Measurements from ENCODE around the gene SORL1. TPM values are rescaled to one million over a fixed set of nuclear protein-coding genes. Genes with fewer than 3 reads are reported as not detected.

SORL1 gene
- total and polyA plus RNA-seq, 2 donors from 2014 or later, result 15.2 to 74.2 TPM

DNA sequence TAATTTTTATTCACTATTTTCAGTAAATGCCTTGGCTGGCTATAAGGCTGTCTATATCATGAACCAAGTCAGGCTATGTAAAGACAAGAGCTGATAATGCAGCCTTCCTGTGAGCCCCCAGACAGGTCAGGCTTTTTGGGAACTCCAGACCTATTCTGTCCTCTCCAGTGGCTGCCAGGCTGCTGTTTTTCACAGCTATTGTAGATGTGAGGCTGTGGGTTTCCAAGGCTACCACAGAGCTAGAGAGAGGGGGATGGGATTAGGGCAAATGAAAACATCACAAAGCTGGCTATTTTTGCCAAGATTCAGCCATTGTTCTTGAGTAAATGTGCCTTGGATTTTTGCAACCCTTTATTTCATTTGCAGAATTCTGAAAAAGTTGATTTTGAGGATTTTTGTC lies 56.3 kb downstream of the SORL1 start:
- no peak for FAIRE-seq
- H3K4me1 ChIP-seq (ENCODE audit: control insufficient read depth in 2 of 3, insufficient read depth in 2 of 3, low read depth in 1 of 3, low read length in 3 of 3), result no peaks in the 10 kb centered on the region
- TF ChIP-seq, protein P1, sequence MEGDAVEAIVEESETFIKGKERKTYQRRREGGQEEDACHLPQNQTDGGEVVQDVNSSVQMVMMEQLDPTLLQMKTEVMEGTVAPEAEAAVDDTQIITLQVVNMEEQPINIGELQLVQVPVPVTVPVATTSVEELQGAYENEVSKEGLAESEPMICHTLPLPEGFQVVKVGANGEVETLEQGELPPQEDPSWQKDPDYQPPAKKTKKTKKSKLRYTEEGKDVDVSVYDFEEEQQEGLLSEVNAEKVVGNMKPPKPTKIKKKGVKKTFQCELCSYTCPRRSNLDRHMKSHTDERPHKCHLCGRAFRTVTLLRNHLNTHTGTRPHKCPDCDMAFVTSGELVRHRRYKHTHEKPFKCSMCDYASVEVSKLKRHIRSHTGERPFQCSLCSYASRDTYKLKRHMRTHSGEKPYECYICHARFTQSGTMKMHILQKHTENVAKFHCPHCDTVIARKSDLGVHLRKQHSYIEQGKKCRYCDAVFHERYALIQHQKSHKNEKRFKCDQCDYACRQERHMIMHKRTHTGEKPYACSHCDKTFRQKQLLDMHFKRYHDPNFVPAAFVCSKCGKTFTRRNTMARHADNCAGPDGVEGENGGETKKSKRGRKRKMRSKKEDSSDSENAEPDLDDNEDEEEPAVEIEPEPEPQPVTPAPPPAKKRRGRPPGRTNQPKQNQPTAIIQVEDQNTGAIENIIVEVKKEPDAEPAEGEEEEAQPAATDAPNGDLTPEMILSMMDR (IDR thresholded peaks at IDR 0.05; ENCODE audit: borderline replicate concordance, extremely low read depth, insufficient read depth), result no peak
- H3K27ac ChIP-seq (ENCODE audit: low read depth in 2 of 2, low read length in 2 of 2), result no peak overlapping the region
- H3K9me3 ChIP-seq (ENCODE audit: control insufficient read depth in 2 of 3, insufficient read depth in 1 of 3, low read length in 3 of 3), result peaks cover 0 to 5% (median 0%) of the 10 kb centered on the region in 3 donors
- H3K27me3 ChIP-seq (ENCODE audit: control insufficient read depth, insufficient read depth, low read length), result no peaks in the 10 kb centered on the region
- no peak overlapping the region for H3K4me3 ChIP-seq (ENCODE audit: low read length in 3 of 3)
- intact Hi-C loops (cut with DNase I), result no loop called here
- no peak for DNase-seq
- peaks cover 0 to 10% (median 0%) of the 10 kb centered on the region in 3 donors for H3K36me3 ChIP-seq (ENCODE audit: control insufficient read depth in 2 of 3, insufficient read depth in 3 of 3, low read length in 3 of 3)
- H3K9ac ChIP-seq (ENCODE audit: low read length in 3 of 3), result no peak overlapping the region

- no peak overlapping the region for H3K9ac ChIP-seq (ENCODE audit: low read length in 3 of 3)
- no peak overlapping the region for H3K27ac ChIP-seq (ENCODE audit: low read depth in 2 of 2, low read length in 2 of 2)
- TF ChIP-seq, protein P1 (IDR thresholded peaks at IDR 0.05; ENCODE audit: borderline replicate concordance, extremely low read depth, insufficient read depth), result no peak
- H3K4me3 ChIP-seq (ENCODE audit: low read length in 3 of 3), result no peak overlapping the region
- FAIRE-seq (no peak), DNase-seq (no peak)
- H3K9me3 ChIP-seq (ENCODE audit: control insufficient read depth in 2 of 3, insufficient read depth in 1 of 3, low read length in 3 of 3), result peaks cover 0 to 5% (median 0%) of the 10 kb centered on the region in 3 donors
- no peaks in the 10 kb centered on the region for H3K4me1 ChIP-seq (ENCODE audit: control insufficient read depth in 2 of 3, insufficient read depth in 2 of 3, low read depth in 1 of 3, low read length in 3 of 3)
- H3K27me3 ChIP-seq (ENCODE audit: control insufficient read depth, insufficient read depth, low read length), result no peaks in the 10 kb centered on the region
- intact Hi-C loops (cut with DNase I), result no loop called here
- peaks cover 0 to 12% (median 0%) of the 10 kb centered on the region in 3 donors for H3K36me3 ChIP-seq (ENCODE audit: control insufficient read depth in 2 of 3, insufficient read depth in 3 of 3, low read length in 3 of 3)
Observed at GRCh38 chr11:121510438-121510837, 58.3 kb downstream of the SORL1 start.

DNA sequence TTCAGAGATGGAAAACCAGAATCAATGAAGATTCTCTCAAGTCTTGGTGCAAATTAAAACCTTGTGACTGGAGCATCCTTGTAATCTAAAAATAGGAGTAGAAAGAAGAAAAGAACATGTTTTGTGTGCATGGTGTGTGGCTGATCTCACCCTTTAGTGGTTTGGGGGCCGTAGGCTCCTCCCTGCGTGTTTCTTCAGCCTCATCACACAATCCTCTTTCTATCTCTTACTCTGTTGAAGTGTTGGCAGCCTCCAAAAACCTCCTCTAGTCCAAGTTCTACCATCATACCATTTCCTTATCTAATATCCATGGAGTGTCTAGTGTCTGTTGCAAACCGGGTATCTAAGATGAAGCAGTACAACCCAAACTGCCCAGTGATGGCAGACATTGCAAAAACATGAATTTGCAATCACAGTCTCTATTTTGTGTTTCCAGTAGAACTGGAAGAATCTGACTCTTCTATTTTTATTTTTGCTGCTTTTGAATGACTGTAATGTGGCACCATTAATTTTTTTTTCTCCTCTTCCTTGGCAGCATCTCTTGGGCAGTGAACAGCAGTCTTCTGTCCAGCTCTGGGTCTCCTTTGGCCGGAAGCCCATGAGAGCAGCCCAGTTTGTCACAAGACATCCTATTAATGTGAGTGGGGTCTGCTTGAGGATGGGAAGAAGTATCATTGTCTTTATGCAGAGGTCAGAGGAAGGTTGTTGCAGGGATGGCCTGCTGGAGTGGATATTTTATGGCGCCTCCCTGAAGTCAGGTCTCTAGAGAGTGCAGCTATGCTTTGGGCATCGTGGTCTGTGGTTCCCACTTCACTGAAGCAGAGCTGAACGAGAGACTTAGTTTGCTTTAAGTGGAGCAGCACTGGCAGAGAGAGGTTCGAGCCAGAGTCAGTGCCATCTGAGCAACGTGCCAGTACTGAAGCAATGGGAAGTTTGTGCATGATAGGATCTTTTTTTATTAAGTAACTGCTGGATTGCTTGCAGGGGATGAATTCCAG lies 60.7 kb downstream of the SORL1 start:
- no peak for FAIRE-seq
- Histone ChIP-seq H3K36me3 (ENCODE audit: control insufficient read depth in 2 of 3, insufficient read depth in 3 of 3, low read length in 3 of 3) (peaks cover 0 to 12% (median 2%) of the 10 kb centered on the region in 3 donors), H3K4me3 (ENCODE audit: low read length in 3 of 3) (no peak overlapping the region)

More for the DNA sequence above, 60.7 kb downstream of the SORL1 start:
- H3K4me1 ChIP-seq (ENCODE audit: control insufficient read depth in 2 of 3, insufficient read depth in 2 of 3, low read depth in 1 of 3, low read length in 3 of 3), result no peaks in the 10 kb centered on the region
- intact Hi-C loops (cut with DNase I), result no loop called here
- H3K27ac ChIP-seq (ENCODE audit: low read depth in 2 of 2, low read length in 2 of 2), result no peak overlapping the region
- DNase-seq, result no peak
- no peaks in the 10 kb centered on the region for H3K9me3 ChIP-seq (ENCODE audit: control insufficient read depth in 2 of 3, insufficient read depth in 1 of 3, low read length in 3 of 3)
- H3K9ac ChIP-seq (ENCODE audit: low read length in 3 of 3), result no peak overlapping the region
- H3K27me3 ChIP-seq (ENCODE audit: control insufficient read depth, insufficient read depth, low read length), result no peaks in the 10 kb centered on the region
- TF ChIP-seq, protein P1 (IDR thresholded peaks at IDR 0.05; ENCODE audit: borderline replicate concordance, extremely low read depth, insufficient read depth), result no peak
